Measurements from ENCODE around the gene ITGB8.

ITGB8 gene

DNA sequence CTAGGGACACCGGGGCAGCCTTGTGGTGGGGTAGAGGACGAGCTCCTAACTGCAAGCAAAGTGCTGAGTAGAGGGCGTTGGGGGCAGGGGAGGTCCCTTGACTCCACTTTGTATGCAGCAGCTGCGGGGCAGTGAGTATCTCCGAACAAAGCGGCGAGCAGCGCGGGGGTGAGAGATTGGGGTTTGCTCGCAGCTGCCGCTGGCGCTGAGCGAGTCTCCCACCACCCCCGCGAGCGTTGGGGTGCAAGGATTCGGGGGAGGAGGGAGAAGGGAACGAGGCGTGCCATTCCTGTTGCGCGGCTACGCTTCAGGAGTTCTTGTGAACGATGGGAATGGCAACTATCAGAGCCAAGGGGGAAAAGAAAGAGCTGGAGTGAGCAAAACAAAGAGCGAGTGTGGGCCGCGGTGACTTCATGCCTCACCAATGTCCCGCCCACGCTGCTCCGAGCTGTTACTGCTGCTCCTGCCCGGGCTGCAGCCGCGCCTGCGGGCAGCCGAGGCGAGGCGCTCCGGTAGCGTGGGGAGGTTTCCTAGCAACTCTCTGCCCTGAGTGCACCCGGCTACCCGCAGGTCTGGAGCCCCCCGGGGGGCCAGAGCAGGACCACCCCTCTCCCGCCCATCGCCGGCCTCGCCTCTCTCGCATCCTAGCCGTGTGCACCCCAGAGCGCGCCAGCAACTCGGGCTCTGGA is at the start of gene ITGB8:
TSS of gene ITGB8 (plus strand) at position 662 of the 689 bp plus-strand sequence. CDS start 907 bp downstream, outside the sequence.
- peak within 1 kb of the TSS; percentile 48 for H3K4me3 ChIP-seq (ENCODE audit: severe bottlenecking)
- peaks cover 30% of the 10 kb centered on the region for H3K4me1 ChIP-seq (ENCODE audit: insufficient read depth, poor library complexity, severe bottlenecking)
- TF ChIP-seq, protein P1, sequence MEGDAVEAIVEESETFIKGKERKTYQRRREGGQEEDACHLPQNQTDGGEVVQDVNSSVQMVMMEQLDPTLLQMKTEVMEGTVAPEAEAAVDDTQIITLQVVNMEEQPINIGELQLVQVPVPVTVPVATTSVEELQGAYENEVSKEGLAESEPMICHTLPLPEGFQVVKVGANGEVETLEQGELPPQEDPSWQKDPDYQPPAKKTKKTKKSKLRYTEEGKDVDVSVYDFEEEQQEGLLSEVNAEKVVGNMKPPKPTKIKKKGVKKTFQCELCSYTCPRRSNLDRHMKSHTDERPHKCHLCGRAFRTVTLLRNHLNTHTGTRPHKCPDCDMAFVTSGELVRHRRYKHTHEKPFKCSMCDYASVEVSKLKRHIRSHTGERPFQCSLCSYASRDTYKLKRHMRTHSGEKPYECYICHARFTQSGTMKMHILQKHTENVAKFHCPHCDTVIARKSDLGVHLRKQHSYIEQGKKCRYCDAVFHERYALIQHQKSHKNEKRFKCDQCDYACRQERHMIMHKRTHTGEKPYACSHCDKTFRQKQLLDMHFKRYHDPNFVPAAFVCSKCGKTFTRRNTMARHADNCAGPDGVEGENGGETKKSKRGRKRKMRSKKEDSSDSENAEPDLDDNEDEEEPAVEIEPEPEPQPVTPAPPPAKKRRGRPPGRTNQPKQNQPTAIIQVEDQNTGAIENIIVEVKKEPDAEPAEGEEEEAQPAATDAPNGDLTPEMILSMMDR (IDR thresholded peaks at IDR 0.05; ENCODE audit: poor library complexity, severe bottlenecking): no peak
- ATAC-seq (ENCODE audit: low read depth): peak; percentile 75
- DNase-seq (ENCODE audit: low spot score): peak; percentile 92
- H3K9me3 ChIP-seq (ENCODE audit: severe bottlenecking): no peaks in the 10 kb centered on the region
- no peaks in the 10 kb centered on the region for H3K27me3 ChIP-seq (ENCODE audit: insufficient read depth, poor library complexity, severe bottlenecking)
- H3K27ac ChIP-seq (ENCODE audit: poor library complexity, severe bottlenecking): peak within 1 kb of the TSS; percentile 94
- H3K36me3 ChIP-seq (ENCODE audit: low read depth): no peaks in the 10 kb centered on the region

DNA sequence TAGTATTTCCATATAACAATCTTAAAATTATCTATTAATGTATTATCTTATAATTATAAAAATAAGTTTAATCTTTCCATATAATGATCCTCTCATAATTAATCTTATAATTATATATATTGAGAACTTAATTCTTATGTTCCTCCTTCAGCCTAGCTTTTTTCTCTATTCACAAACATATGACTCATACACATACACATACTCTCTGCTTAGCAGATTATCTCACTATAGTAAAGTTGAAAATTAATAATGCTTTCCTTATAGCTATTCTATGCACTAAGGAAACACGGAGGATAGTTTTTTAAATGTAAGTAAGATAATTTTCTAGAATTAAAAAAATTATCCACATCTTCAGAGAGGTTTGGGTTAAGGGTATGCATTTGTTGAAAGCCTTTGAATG is 47.7 kb upstream of the ITGB8 start:
- H3K36me3 ChIP-seq (ENCODE audit: low read depth): no peaks in the 10 kb centered on the region
- no peak overlapping the region for H3K4me3 ChIP-seq (ENCODE audit: severe bottlenecking)
- no peak overlapping the region for H3K27ac ChIP-seq (ENCODE audit: poor library complexity, severe bottlenecking)
- ATAC-seq (ENCODE audit: low read depth): no peak
- DNase-seq (ENCODE audit: low spot score): no peak
- H3K9me3 ChIP-seq (ENCODE audit: severe bottlenecking): no peaks in the 10 kb centered on the region
- no peaks in the 10 kb centered on the region for H3K27me3 ChIP-seq (ENCODE audit: insufficient read depth, poor library complexity, severe bottlenecking)
- TF ChIP-seq, protein P1 (IDR thresholded peaks at IDR 0.05; ENCODE audit: poor library complexity, severe bottlenecking): no peak
- no peaks in the 10 kb centered on the region for H3K4me1 ChIP-seq (ENCODE audit: insufficient read depth, poor library complexity, severe bottlenecking)

DNA sequence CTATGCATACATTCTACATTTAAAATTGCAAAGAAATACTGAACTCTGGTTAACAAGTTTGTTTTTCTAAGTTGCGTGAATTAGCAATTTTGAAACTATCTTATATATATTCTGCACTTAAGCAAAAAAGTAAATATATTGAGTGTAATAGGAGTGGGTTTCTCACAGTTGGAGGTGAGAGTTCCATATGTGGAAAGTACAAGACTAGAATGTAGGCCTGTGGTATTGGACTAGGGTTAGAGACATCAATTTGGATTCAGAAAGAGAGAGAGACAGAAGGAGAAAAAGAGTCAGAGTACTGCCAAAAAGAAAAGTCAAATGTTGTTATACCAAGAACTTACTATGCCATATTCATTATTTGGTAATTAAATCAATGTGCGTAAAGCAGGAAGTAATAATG is 47.3 kb upstream of the ITGB8 start:
- DNase-seq (ENCODE audit: low spot score): no peak
- no peaks in the 10 kb centered on the region for H3K9me3 ChIP-seq (ENCODE audit: severe bottlenecking)
- TF ChIP-seq, protein P1 (IDR thresholded peaks at IDR 0.05; ENCODE audit: poor library complexity, severe bottlenecking): no peak
- ATAC-seq (ENCODE audit: low read depth): no peak
- H3K27me3 ChIP-seq (ENCODE audit: insufficient read depth, poor library complexity, severe bottlenecking): no peaks in the 10 kb centered on the region
- H3K27ac ChIP-seq (ENCODE audit: poor library complexity, severe bottlenecking): no peak overlapping the region
- no peaks in the 10 kb centered on the region for H3K36me3 ChIP-seq (ENCODE audit: low read depth)
- no peak overlapping the region for H3K4me3 ChIP-seq (ENCODE audit: severe bottlenecking)
- H3K4me1 ChIP-seq (ENCODE audit: insufficient read depth, poor library complexity, severe bottlenecking): no peaks in the 10 kb centered on the region

DNA sequence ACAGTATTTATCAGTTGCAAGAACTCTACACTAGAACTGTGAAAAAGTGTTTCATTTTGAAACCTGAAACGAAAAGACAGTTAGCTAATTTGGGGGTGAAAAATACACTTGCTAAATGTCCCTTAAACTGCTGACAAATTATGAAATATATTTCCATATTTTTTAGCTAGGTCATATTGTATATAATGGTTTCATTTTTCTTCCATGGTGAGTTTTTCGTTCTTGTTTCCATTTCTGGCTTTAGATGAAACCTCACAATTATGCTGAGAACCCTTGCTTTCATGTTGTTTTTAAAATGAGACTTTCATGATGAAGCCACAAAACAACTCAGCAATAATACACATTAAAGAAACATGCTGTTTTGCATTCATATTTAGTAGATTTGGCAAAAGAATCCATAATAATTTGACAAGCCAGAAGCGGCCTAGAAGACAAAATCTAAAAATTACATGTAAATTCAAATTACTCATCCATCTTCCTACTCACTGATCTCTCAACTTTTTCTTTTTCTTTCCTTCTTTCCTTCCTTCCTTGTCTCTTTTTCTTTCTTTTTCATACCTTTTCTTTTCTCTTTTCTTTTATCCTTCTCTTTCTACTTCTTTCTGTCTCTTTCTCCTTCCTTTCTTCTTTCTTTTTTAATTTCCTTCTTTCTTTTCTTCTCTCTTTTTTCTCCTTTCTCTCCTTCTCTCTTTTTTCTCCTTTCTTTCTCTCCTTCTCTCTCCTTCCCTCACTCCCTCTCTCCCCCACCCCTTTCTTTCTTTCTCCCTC is 46.5 kb upstream of the ITGB8 start:
- Histone ChIP-seq H3K27me3 (ENCODE audit: insufficient read depth, poor library complexity, severe bottlenecking) (no peaks in the 10 kb centered on the region), H3K4me3 (ENCODE audit: severe bottlenecking) (no peak overlapping the region), H3K4me1 (ENCODE audit: insufficient read depth, poor library complexity, severe bottlenecking) (no peaks in the 10 kb centered on the region), H3K27ac (ENCODE audit: poor library complexity, severe bottlenecking) (no peak overlapping the region), H3K36me3 (ENCODE audit: low read depth) (no peaks in the 10 kb centered on the region), H3K9me3 (ENCODE audit: severe bottlenecking) (no peaks in the 10 kb centered on the region)
- ATAC-seq (ENCODE audit: low read depth) (no peak), DNase-seq (ENCODE audit: low spot score) (no peak)
- TF ChIP-seq, protein P1 (IDR thresholded peaks at IDR 0.05; ENCODE audit: poor library complexity, severe bottlenecking): no peak

DNA sequence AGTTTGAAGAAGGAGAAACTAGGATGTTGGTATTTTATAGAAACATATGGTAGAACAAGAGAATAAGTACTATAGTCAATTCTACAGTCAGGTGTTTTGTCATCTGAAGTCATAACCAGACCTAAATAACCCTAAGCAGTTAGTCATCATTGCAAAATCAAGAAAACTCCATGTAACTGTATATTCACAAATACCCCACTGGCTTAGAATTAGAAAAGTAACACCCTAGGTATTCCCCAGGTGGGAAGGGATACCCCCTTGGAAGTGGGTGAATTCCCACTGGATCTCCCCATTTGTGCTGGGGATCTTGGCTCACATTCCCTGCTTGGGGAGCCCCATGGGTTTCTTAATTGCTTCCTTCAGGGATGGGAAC is 45.9 kb upstream of the ITGB8 start:
- no peak overlapping the region for H3K27ac ChIP-seq (ENCODE audit: poor library complexity, severe bottlenecking)
- no peaks in the 10 kb centered on the region for H3K4me1 ChIP-seq (ENCODE audit: insufficient read depth, poor library complexity, severe bottlenecking)
- ATAC-seq (ENCODE audit: low read depth) (no peak), DNase-seq (ENCODE audit: low spot score) (no peak)
- TF ChIP-seq, protein P1 (IDR thresholded peaks at IDR 0.05; ENCODE audit: poor library complexity, severe bottlenecking): no peak
- no peaks in the 10 kb centered on the region for H3K36me3 ChIP-seq (ENCODE audit: low read depth)
- no peak overlapping the region for H3K4me3 ChIP-seq (ENCODE audit: severe bottlenecking)
- no peaks in the 10 kb centered on the region for H3K9me3 ChIP-seq (ENCODE audit: severe bottlenecking)
- H3K27me3 ChIP-seq (ENCODE audit: insufficient read depth, poor library complexity, severe bottlenecking): no peaks in the 10 kb centered on the region

Measured in RWPE2 (cell line).